Upper lobe of left lung (tissue), 4 donors: Measurements from ENCODE around the gene FASTK.

Experiments
- CTCF ChIP-seq, 6 experiments: fragments of 450-650 bp in 4 of 6; fragments of 200-600 bp in 2 of 6; sonication (generic) in 2 of 6; IDR thresholded peaks; one replicate each; pipeline ENCODE4 v1.5.1; 2016 to 2019; ENCODE audit warnings: antibody characterized with exemption in 6 of 6
- EP300 ChIP-seq, 4 donors: sonication (generic); formaldehyde crosslinking; IDR thresholded peaks; one replicate each; pipeline ENCODE4 v1.5.1; 2017; ENCODE audit warnings: antibody characterized with exemption in 4 of 4, control low read depth in 2 of 4
- POLR2A ChIP-seq, 4 donors: fragments of 450-650 bp; IDR thresholded peaks; one replicate each; pipeline ENCODE4 v1.5.1; 2016 to 2017; ENCODE audit warnings: antibody characterized with exemption in 4 of 4, mild to moderate bottlenecking in 2 of 4
- POLR2AphosphoS5 ChIP-seq, 2 donors: sonication (generic); formaldehyde crosslinking; IDR thresholded peaks; one replicate each; pipeline ENCODE4 v1.5.1; 2017; ENCODE audit warnings: antibody characterized with exemption in 2 of 2

GRCh38 chr7:151085691-151086620 lies 5.3 kb upstream of the FASTK start, which contains the start of gene AGAP3:
- TF ChIP-seq CTCF (IDR thresholded peaks at IDR 0.05) (peak in 1 of 6 experiments; percentile 6), POLR2A (IDR thresholded peaks at IDR 0.05) (peak in 1 of 4 donors; percentile 89), POLR2AphosphoS5 (IDR thresholded peaks at IDR 0.05) (peak; percentile 91 to 92), EP300 (IDR thresholded peaks at IDR 0.05) (no peak)
